Calu3 (cell line): ENCODE measurements around the gene TLCD2. TPM values are rescaled to one million over a fixed set of nuclear protein-coding genes. Genes with fewer than 3 reads are reported as not detected.
"Not testable (repeated sequence)": the region's sequence is repeated elsewhere in the genome, so short reads cannot be mapped to it uniquely, and the experiment has no call there.

Source experiments
- BruUV-seq: library from RNA; stranded (reverse); fragments of 400-500 nt; replicated peaks from 2 replicates; lab custom pipeline; 2021; lab: Mats Ljungman, UMichigan
- CTCF ChIA-PET: fragments of 300-600 bp; sonication (Branson Sonifier 250); formaldehyde crosslinking; loops from one replicate; lab custom pipeline; 2022; ENCODE audit warnings: antibody characterized with exemption; lab: Charles Lee
- DNase-seq: peaks from one replicate; pipeline ENCODE4 v3.0.0; 2022
- H3K27ac Mint-ChIP-seq: one replicate; pipeline ENCODE4 v1.8.0; 2022; ENCODE audit warnings: mixed read lengths; ENCODE audit not compliant: unreplicated experiment
- H3K27me3 Mint-ChIP-seq: one replicate; pipeline ENCODE4 v1.8.0; 2022; ENCODE audit warnings: mixed read lengths; ENCODE audit not compliant: unreplicated experiment
- H3K36me3 Mint-ChIP-seq: one replicate; pipeline ENCODE4 v1.8.0; 2022; ENCODE audit warnings: mild to moderate bottlenecking, moderate library complexity, mixed read lengths; ENCODE audit not compliant: insufficient read depth, unreplicated experiment
- H3K4me1 Mint-ChIP-seq: one replicate; pipeline ENCODE4 v1.8.0; 2022; ENCODE audit warnings: mild to moderate bottlenecking, low read depth, mixed read lengths; ENCODE audit not compliant: unreplicated experiment
- H3K4me3 Mint-ChIP-seq: one replicate; pipeline ENCODE4 v1.8.0; 2022; ENCODE audit warnings: mild to moderate bottlenecking, low read depth, moderate library complexity, mixed read lengths; ENCODE audit not compliant: unreplicated experiment
- H3K9me3 Mint-ChIP-seq: one replicate; pipeline ENCODE4 v1.8.0; 2022; ENCODE audit warnings: low read depth, mixed read lengths; ENCODE audit not compliant: unreplicated experiment
- CTCF ChIP-seq: fragments of 200-600 bp; IDR thresholded peaks from one replicate; pipeline ENCODE4 v1.8.0; 2022; ENCODE audit warnings: antibody characterized with exemption; ENCODE audit not compliant: unreplicated experiment
- intact Hi-C: fragments of 100-400 bp; cut with micrococcal nuclease; formaldehyde crosslinking; loops from one replicate; pipeline ENCODE4 v1.10.0; 2022; ENCODE audit not compliant: unreplicated experiment
- total RNA-seq: library from RNA; stranded (reverse); gene quantifications from 2 replicates; pipeline ENCODE4 v1.2.3, GENCODE V29; 2022

The TLCD2 gene
- total RNA-seq, 1 experiment from 2014 or later, result 5.9 TPM

DNA sequence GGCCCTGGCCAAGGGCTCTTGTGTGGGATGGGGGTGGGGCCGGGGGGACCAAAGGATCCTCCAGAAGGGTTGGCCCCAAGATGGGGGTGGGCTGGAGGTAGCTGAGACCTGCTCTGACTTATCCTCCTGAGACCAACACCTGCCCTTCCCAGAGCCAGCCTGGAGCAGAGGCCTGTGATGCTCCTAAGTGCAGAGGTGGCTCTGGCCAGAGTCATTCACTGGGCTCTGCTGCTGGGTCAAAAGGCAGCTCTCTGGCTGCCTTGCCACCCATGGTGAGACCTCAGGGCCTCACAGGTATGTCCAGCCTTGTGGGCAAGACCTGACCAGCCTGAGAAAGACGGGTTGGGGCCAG lies 32.9 kb upstream of the TLCD2 start:
- peaks cover 9% of the 10 kb centered on the region for H3K27me3 Mint-ChIP-seq
- BruUV-seq, result no TSS peak
- H3K36me3 Mint-ChIP-seq, result no peaks in the 10 kb centered on the region
- no peaks in the 10 kb centered on the region for H3K9me3 Mint-ChIP-seq
- no peak overlapping the region for H3K27ac Mint-ChIP-seq
- DNase-seq, result no peak
- H3K4me3 Mint-ChIP-seq, result no peak overlapping the region
- no peaks in the 10 kb centered on the region for H3K4me1 Mint-ChIP-seq
- intact Hi-C loops, result no loop called here
- TF ChIP-seq CTCF, result no peak
- CTCF ChIA-PET, result no interaction called here

GRCh38 chr17:1742371-1743087 lies 32.4 kb upstream of the TLCD2 start, which contains the start of gene SERPINF2:
Gene SERPINF2 (plus strand): TSS chr17:1742871. CDS start chr17:1744996, 2,125 bp downstream.
- Mint-ChIP-seq H3K27ac (no peak within 1 kb of the TSS), H3K27me3 (peaks cover 9% of the 10 kb centered on the region), H3K4me1 (no peaks in the 10 kb centered on the region), H3K4me3 (no peak within 1 kb of the TSS), H3K9me3 (no peaks in the 10 kb centered on the region), H3K36me3 (no peaks in the 10 kb centered on the region)
- BruUV-seq, result no TSS peak
- intact Hi-C loops, result no loop called here
- CTCF ChIA-PET, result no interaction called here
- DNase-seq, result no peak
- TF ChIP-seq CTCF, result no peak

GRCh38 chr17:1741899-1742298 lies 31.7 kb upstream of the TLCD2 start:
- H3K4me3 Mint-ChIP-seq, BruUV-seq, H3K4me1 Mint-ChIP-seq, H3K27ac Mint-ChIP-seq, H3K27me3 Mint-ChIP-seq, CTCF ChIA-PET, H3K9me3 Mint-ChIP-seq, DNase-seq, intact Hi-C loops, H3K36me3 Mint-ChIP-seq: not testable (repeated sequence)

GRCh38 chr17:1737531-1738291 lies 27.5 kb upstream of the TLCD2 start:
- CTCF ChIA-PET, result no interaction called here
- H3K9me3 Mint-ChIP-seq, result no peaks in the 10 kb centered on the region
- no peak for DNase-seq
- BruUV-seq, result no TSS peak
- TF ChIP-seq CTCF, result no peak
- no peak overlapping the region for H3K27ac Mint-ChIP-seq
- H3K27me3 Mint-ChIP-seq, result peaks cover 9% of the 10 kb centered on the region
- no peak overlapping the region for H3K4me3 Mint-ChIP-seq
- intact Hi-C loops, result no loop called here
- no peaks in the 10 kb centered on the region for H3K4me1 Mint-ChIP-seq
- H3K36me3 Mint-ChIP-seq, result no peaks in the 10 kb centered on the region
